NCI-H2107 treated with DMSO at 0.1 percent for 48 hours (cell line): ENCODE data around the gene BCAS1.
A peak's percentile ranks its signal among the peaks of the same experiment; 100 is the strongest.

Source experiments
- DNase-seq: peaks from one replicate; lab custom pipeline; 2025; ENCODE audit not compliant: unreplicated experiment; lab: John Stamatoyannopoulos, UW

BCAS1 gene

DNA sequence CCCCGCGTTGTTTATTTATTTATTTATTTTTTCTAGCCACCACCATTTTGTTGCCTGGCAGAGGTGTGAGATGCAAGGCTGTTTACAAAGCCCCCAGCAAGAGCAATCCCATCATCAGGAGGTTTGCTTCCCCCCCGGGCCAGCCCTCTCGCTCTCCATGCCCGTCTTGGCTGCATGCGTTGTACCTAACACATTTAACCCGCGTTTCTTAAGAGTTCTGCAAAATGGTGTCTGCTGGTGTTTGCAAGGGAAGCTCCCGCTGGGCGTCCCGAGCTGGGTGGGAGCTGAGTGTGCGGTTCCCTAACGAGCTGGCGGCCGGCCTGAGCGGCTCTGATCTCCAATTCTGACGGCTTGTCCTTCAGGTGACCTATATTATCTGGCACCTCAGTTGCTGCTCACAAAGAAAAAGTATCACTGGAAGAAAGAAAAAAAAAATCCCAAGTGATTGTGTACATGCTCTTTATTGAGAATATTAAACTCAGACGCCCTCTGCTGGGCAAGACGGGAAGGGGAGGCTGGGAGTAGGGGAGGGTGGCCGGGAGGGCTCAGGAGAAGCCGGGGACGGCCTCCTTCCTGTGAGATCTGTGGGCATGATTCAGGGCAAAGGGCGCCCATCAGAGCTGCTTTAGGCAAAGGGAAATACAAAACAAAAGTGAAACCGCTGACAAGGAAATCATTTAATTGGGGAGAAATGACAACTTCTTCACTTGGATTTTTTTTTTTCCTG, 154.8 kb downstream of the BCAS1 start:
- peak; percentile 92 for DNase-seq

DNA sequence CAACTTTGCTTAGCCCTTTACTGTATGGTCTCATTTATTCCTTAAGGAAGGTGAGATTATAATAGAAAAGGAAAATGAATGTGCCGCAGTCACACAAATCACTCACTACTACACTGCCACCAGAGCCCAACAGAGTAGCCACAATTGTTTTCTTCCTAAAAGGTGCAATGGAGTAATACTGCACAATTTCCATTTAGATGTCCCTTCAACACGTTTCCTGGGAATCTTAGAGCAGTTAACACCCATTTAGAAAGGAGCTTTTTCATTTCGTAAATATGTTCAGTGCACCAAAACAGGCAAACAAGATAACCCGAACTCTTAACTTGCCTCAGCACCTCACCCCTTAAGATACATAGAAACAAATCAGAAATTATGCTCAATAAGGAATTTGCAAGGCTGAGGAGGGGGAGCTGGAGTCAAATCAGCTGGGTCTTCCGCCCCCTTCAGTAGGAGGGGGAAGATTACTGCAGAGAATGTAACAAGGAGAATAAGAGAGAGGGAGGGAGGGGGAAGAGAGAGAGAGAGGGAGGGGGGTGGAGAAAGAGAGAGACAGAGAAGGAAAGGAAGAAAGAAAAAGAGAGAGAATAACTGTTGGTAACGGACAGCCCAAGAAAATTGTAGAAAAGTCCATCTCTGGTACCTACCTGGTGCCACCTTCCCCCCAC, 155.5 kb downstream of the BCAS1 start:
- peak; percentile 40 for DNase-seq

DNA sequence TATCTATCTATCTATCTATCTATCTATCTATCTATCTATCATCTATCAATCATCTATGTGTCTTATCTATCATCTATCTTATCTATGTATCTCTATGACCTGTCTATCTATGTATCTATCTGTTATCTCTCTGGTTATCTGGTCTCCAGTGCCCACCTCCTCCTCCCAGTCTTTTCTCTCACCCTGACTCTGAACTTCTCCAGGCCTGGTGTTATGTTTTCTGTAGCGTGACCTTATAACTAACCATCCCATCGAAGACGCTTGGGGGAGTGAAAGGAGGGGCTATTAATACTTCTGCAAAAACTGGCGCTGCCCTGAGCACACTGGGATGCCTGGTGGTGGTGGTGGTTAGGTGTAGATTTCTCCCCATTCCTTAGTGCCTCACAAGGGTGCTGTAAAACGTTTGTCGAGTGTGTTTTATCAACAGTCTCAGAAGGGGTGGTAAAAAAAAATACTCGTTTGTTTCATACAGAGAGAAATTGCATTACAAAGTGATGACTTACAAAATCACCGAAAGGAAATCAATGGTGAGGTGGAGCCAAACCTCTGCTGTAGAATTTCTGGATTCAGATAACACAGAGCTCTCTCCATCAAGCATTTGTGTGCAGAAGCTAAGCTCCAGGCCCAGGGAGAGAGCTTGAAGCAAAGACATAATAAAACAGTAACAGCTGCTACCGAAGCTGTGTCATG, 156.2 kb downstream of the BCAS1 start:
- peak; percentile 43 for DNase-seq

DNA sequence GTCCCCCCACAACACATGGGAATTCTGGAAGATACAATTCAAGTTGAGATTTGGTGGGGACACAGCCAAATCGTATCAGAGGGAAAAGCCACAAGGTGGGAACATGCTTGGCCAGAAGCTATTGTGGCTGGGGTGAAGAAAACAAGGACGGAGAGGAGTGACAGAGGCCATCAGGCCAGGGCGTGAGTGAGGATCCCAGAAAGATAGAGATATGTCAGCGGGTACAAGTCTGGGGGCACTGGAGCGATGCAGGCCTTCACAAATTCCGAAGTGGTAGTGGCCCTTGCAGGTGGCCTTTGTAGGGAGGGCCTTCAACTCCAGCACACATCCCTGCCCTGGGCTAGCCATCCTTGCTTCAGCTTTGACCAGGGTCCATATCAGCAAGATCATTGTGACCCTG, 159.1 kb downstream of the BCAS1 start:
- DNase-seq: no peak

DNA sequence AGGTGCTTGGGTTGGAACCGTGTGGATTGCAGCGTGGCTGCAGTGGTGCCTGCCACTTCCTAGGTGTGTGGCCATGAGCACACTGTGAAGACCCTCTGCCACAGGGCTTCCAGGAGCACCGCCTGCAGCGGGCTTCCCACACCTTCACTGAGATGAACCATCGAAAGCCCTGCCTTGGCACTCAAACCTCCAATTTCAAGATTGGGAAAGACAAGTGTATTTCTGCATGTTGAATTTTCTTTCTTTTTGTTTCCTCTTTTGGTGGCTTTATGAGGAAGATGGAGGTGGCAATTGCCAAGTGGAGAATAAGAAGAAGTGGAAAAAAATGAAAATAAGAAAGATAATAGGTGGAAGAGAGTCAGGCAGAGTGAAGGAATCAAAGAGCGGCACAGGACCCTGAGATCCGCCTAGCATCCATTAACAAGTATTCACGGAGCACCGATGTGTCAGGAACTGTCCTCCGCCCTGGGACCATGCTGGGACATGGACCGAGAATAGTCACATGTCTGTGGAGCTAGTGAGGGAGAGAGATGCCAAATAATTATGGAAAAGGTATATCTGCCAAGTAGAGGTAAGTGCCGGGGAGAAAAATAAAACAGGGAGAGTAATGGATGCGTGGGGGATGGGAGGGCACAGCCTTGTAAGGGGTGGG, 159.9 kb downstream of the BCAS1 start:
- no peak for DNase-seq

DNA sequence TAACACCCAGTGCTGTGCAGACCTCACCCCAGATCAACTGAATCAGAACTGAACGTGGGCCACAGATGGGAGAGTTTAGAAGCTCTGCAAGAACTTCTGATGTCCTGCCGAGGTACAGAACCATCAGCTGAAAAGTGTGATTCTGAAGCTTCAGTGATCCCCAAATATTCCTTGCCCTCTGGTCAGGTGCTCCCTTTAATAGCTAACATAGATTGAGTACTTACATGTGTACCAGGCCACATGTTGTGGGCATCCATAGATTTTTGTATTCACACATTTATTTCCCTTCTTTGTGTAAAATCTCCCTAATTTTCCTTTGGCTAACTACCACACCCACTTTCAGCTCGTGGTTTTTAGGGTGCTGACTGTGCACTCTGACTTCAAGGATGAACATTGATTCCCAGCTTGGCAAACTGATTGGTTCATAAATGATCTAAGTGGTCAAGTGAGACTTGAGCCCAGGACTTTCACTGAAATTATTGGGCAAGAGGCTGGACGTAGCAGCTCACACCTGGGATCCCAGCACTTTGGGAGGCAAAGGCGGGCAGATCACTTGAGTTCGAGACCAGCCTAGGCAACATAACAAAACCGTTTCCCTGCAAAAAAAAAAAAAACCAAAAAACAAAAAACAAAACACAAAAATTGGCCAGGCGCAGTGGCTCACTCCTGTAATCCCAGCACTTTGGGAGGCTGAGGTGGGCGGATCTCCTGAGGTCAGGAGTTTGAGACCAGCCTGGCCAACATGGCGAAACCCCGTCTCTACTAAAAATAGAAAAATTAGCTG, 162.2 kb downstream of the BCAS1 start:
- DNase-seq: no peak

DNA sequence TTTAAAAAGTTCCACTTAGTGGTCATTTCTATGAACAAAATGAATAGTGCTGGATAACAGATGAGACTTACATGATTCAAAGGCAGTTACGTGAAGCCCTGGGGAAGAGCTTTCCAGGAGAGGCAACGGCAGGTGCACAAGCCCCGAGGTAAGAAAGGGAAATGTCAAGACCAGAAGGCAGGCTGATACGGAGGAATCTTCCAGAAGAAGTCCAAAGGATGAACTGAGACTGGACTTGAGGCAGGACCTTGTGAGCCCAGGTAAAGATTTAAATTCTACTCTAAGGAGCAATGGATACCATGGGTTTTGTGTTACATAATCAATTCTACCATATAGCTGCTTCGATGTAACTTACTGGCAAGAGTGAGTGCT, 164.6 kb downstream of the BCAS1 start:
- DNase-seq: no peak

DNA sequence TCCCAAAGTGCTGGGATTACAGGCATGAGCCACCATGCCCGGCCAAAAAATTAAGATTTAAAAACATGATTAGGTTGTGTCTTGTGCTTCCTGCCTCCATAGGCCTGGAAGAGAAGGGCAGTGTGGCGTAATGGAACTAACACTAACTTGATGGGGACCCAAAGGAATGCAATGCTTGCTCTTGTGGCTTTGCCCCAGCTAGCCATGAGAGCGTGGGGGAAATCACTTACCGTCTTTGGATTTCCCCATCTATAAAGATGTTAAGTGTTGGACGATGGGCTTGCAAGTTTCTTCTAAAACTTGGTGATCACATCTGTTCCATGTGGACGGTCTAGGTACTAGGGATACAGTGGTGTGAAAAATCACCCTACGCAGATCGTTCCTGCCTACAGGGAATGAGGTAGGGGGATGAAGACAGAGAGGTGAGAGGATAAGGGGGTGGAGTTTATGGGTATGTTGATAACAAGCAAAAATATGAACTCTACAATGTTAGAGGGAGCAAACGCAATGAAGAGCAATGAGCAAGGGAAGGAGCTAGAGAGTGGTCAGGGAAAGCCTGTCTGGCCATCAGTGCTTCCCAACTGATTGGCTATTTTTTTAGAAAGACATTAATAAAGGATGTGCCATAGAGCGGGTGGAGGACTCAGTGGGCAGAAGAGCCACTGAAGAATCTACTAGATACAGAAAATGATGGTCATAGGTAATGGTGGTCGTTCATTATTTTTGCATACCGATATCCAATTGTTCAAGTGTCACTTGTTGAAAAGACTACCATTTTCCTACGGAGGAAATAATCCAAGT, 165.2 kb downstream of the BCAS1 start:
- no peak for DNase-seq

DNA sequence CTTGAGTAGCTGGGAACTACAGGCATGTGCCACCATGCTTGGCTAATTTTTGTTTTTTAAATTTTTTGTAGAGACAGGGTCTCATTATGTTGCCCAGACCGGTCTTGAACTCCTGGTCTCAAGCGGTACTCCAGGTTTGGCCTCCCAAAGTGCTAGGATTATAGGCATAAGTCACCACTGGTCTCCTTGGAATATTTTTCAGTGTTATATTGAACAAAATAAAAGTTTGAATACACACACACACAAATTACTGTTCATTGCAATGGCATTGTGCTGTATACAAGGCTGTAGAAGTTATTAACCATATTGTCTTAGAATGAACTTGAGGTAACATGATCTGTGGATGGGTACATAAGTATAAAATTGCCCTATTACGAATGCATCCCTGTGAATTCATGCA, 166.1 kb downstream of the BCAS1 start:
- no peak for DNase-seq

DNA sequence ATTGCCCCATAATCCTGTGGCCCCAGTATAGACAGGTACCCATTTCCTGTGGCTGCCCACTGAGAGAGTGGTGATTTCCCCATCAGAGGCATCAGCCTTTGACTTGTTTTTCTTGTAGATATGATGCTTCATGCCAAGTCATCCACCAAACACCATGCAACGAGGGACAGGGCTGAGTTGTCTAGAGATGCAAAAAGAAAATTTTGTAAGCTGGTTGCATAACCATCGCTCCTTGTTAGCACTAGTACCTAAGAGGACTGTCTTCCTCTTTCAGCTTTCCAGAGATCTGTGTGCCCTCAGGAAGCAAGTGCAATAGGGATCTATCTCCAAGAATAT, 166.8 kb downstream of the BCAS1 start:
- no peak for DNase-seq

DNA sequence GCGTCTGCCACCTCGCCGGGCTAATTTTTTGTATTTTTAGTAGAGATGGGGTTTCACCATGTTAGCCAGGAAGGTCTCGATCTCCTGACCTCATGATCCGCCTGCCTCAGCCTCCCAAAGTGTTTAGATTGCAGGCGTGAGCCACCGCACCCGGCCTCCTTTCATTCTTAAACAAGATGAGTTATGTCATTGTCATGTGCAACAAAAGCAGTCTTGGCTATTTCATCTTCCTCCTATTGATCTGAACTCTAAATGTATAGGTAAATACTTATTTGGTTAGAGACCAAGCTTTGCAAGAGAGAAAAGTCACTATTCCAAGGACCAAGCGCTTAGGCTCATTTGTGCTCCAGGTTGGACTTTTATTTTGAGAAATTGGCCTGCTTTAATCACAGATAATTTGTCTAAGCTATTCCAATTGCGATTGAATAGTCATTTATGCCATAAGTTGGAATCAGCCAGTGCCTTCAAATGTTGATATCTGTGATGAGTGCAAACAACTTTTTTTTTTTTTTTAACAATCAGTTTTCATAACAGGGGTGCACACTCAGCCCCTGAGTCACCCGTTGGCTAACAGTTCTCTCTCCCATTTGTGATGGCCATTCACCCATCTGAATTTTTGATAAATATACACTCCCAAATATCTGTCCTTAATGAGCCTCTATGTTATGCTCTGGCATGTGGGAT, 167.3 kb downstream of the BCAS1 start:
- DNase-seq: no peak

GRCh38 chr20:53901497-53902096, 168.8 kb downstream of the BCAS1 start:
- DNase-seq: no peak

- DNase-seq: no peak
Measured at GRCh38 chr20:53901064-53901463, 169.3 kb downstream of the BCAS1 start.

DNA sequence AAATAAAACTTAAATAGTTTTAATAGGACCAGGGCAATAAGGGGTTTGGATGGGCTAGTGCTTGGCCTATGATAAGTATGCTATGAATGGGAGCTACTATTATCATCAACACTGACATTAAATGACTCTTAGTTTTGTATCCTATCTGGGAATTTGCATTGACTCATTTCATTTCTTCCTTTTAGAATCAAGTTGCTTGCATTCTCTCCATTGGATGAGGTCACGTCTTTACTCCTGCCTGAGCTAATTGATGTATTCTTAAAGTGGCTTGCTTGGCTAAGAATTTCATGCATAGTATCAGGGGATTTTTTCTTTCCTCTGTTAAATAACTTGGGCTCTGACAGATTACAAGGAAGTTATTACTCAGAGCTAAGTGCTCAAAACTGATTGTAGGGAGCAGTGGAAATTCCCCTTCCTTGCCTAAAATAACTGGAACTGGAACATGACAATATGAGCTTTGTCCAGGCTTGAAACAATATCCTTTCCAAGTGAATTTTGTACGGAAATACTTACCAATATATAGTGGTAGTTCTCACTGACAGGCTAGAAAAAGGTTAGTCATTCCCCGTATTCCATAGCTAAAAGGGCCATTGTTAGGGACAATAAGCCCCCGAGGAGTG, 169.9 kb downstream of the BCAS1 start:
- DNase-seq: no peak

DNA sequence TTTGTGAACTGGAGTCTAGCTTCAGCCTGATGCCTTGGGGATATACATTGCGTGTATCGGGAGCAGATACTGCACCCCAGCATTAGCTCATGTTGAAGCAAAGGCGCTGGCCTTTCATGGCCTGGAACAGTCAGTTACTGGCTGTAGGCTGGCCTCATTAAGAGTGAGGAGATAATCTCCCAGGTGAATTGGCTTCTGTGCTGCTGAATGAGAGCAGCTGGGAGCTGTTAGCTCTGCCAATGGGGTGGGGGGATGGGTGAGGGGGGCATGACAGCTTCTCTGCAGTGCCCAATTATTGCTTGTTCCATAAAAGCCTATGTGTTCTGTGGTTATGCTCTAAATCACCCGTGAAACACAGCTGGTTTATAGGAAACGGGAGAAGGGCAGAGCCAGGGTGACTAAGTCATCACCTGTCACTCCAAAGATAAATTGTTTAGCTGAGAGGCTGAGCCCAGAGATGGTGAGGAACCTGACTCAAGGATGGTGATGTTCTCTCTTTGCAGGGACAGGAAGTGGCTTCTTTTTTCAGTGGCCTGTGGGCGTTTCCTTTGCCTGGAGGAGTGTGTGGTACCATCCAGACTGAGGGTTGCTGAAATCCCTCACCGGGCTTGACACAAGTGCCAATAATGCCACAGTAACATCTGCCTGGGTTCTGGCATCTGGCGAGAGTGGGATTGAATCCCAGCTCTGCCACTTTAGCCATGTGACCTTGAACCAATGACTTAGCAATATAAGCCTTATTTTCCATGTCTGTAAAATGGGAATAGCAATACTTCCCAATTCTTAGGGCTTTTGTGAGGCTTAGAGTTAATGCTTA, 170.8 kb downstream of the BCAS1 start:
- DNase-seq: peak; percentile 99

- peak; percentile 54 for DNase-seq
Measured at GRCh38 chr20:53898556-53898931, 171.8 kb downstream of the BCAS1 start.

DNA sequence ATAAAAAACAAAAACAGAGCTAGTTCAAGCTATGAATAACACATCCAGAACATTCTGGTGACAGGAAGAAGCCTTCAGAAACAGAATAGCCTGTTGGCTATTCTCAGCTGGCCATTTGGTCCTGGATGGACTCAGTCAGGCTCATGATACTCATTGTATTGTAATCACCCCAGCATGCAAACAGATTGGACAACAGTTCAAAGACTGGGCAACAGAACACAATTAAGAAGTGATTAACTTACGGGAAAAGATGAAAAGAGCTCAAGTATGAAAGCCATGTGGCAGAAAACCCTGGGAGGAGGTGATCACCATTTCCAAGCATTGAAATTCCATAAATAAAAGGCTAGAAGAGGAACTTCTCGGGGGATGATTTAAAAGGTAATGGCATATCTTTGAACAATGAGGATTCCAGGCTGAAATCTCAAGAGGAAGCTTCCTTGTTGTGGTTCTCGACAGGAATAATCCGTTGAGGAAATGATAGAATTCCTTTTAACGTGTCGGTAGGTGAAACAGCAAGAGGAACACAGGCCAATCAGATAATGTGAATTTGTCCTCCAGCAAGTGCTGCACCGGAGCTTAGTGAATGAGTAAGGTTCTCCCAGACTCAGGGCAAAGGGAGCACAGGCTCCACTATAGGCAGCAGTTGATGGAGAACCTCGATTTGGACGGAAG, 172.4 kb downstream of the BCAS1 start:
- DNase-seq: no peak

DNA sequence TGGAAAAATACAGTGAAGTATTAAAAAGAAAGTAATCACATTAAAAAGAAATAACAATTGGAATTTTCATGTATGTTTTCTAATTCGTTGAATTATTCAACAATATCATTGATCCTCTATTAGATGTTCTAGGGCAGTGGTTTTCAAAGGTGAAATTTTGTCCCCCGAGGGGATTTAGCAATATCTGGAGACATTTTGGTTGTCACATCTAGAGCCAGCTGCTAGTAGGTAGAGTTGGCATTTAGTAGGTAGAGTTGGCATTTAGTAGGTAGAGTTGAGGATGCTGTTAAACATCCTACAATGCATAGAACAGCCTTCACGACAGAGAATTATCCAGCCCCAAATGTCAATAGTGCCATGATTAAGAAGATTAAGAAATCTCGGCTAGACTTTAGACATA, 173.7 kb downstream of the BCAS1 start:
- no peak for DNase-seq
